Cardiac muscle cell (in vitro differentiated cells and primary cell): ENCODE measurements around the gene SCN3B. TPM values are rescaled to one million over a fixed set of nuclear protein-coding genes. Genes with fewer than 3 reads are reported as not detected.

Source experiments
- DNase-seq, 2 donors: peaks; one replicate each; pipeline versions ENCODE4 v3.0.0 to v3.0.0-alpha.2; 2010 to 2017; ENCODE audit warnings: low read depth in 1 of 2, low spot score in 1 of 2
- H3K27ac ChIP-seq: fragments of 200-600 bp; sonication (generic); 2 replicates; pipeline ENCODE4 v1.5.1; 2016
- H3K27me3 ChIP-seq: fragments of 200-600 bp; sonication (generic); 2 replicates; pipeline ENCODE4 v1.6.0; 2016; ENCODE audit warnings: control low read depth
- H3K36me3 ChIP-seq: fragments of 200-600 bp; sonication (generic); 2 replicates; pipeline ENCODE4 v1.5.1; 2016; ENCODE audit warnings: control low read depth
- H3K4me1 ChIP-seq: fragments of 200-600 bp; sonication (generic); 2 replicates; pipeline ENCODE4 v1.8.1; 2017; ENCODE audit warnings: low read depth, mild to moderate bottlenecking, mixed run types
- H3K4me3 ChIP-seq: fragments of 200-600 bp; sonication (generic); 2 replicates; pipeline ENCODE4 v1.5.1; 2016; ENCODE audit warnings: mild to moderate bottlenecking
- H3K9me3 ChIP-seq: fragments of 200-600 bp; sonication (generic); 2 replicates; pipeline ENCODE4 v1.5.1; 2017; ENCODE audit warnings: low read depth, mild to moderate bottlenecking, control low read depth
- polyA plus RNA-seq: library from polyadenylated mRNA; unstranded; fragments of >200 nt; fragmentation: Nextera tagmentation; extraction: Ambion mirVana; gene quantifications from 2 replicates; pipeline ENCODE4 v1.2.1, GENCODE V29; 2016
- total RNA-seq: library from RNA; depleted of rRNA; stranded (reverse); fragments of >200 nt; gene quantifications from 2 replicates; pipeline ENCODE4 v1.2.3, GENCODE V29; 2016
- TF ChIP-seq, protein P1 (sequence below): IDR thresholded peaks from 2 replicates; pipeline ENCODE4 v1.5.1; 2012; ENCODE audit warnings: low read depth, mild to moderate bottlenecking, low read length

The SCN3B gene, protein sequence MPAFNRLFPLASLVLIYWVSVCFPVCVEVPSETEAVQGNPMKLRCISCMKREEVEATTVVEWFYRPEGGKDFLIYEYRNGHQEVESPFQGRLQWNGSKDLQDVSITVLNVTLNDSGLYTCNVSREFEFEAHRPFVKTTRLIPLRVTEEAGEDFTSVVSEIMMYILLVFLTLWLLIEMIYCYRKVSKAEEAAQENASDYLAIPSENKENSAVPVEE
- total RNA-seq (0.12 and 0.46 TPM in 2 replicates), polyA plus RNA-seq (0.77 and 1.2 TPM in 2 replicates)

DNA sequence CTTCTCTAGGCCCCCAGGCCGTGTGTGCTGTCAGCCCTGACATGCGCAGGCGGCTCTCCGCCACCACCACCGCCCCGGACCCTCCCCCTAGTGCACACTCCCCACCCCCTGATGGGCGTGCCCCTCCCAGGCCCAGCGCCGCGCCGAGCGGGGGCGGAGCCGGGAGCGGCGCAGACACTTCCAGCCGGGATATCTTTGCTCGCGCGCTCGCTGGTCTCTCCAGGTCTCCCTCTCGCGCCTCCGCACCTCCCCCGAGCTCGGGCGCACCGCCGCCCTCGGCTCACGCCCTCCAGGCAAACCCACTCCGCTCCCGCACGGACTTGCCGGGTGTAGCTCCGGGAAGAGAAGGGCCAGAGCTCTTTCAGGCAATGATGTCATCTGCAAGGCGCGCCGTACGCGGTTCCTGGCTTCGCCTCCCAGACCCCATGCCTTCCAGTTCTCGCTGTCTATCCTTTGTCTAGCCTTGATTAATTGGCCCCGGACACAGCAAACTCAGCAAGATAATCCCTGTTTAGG lies at the start of gene SCN3B:
Gene SCN3B, minus strand, starts transcription at position 59 of the 516 bp plus-strand sequence. CDS start 823 bp downstream, outside the sequence.
- TF ChIP-seq, protein P1, sequence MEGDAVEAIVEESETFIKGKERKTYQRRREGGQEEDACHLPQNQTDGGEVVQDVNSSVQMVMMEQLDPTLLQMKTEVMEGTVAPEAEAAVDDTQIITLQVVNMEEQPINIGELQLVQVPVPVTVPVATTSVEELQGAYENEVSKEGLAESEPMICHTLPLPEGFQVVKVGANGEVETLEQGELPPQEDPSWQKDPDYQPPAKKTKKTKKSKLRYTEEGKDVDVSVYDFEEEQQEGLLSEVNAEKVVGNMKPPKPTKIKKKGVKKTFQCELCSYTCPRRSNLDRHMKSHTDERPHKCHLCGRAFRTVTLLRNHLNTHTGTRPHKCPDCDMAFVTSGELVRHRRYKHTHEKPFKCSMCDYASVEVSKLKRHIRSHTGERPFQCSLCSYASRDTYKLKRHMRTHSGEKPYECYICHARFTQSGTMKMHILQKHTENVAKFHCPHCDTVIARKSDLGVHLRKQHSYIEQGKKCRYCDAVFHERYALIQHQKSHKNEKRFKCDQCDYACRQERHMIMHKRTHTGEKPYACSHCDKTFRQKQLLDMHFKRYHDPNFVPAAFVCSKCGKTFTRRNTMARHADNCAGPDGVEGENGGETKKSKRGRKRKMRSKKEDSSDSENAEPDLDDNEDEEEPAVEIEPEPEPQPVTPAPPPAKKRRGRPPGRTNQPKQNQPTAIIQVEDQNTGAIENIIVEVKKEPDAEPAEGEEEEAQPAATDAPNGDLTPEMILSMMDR = no peak
- H3K36me3 ChIP-seq = no peaks in the 10 kb centered on the region
- DNase-seq = peak; percentile 71 to 90
- peak within 1 kb of the TSS; percentile 51 for H3K4me3 ChIP-seq
- no peaks in the 10 kb centered on the region for H3K4me1 ChIP-seq
- no peaks in the 10 kb centered on the region for H3K9me3 ChIP-seq
- peaks cover 40% of the 10 kb centered on the region for H3K27me3 ChIP-seq
- H3K27ac ChIP-seq = no peak within 1 kb of the TSS

DNA sequence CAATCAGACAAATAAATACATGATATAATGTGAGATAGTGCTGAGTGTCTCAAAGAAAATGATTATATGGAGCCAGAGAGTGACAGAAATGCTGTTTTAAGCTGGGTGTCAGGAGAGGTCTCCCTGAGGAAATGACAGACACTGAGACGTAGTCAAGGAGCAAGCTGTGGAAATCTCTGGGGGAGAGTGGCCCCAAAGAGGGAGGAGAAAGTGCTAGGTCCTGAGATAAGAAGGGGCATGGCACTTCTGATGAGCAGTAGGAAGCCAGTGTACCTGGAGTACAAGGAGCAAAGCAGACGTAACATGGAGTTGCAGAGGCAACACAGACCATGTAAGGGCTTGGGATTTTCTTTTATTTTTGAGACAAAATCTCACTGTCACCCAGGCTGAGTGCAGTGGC lies 48.3 kb upstream of the SCN3B start:
- TF ChIP-seq, protein P1 = no peak
- Histone ChIP-seq H3K9me3 (no peaks in the 10 kb centered on the region), H3K27ac (no peak overlapping the region)

GRCh38 chr11:123702139-123702538 lies 47.7 kb upstream of the SCN3B start:
- Histone ChIP-seq H3K27me3 (no peaks in the 10 kb centered on the region), H3K27ac (no peak overlapping the region), H3K36me3 (no peaks in the 10 kb centered on the region), H3K4me3 (no peak overlapping the region), H3K4me1 (peaks cover 5% of the 10 kb centered on the region), H3K9me3 (no peaks in the 10 kb centered on the region)
- DNase-seq = peak in 1 of 2 donors; percentile 33
- TF ChIP-seq, protein P1 = no peak

More for the DNA sequence above, 48.3 kb upstream of the SCN3B start:
- Histone ChIP-seq H3K27me3 (no peaks in the 10 kb centered on the region), H3K36me3 (no peaks in the 10 kb centered on the region), H3K4me1 (peaks cover 5% of the 10 kb centered on the region), H3K4me3 (no peak overlapping the region)
- no peak for DNase-seq

- Histone ChIP-seq H3K4me3 (no peak overlapping the region), H3K4me1 (peaks cover 5% of the 10 kb centered on the region), H3K36me3 (no peaks in the 10 kb centered on the region), H3K27me3 (no peaks in the 10 kb centered on the region), H3K9me3 (no peaks in the 10 kb centered on the region), H3K27ac (no peak overlapping the region)
- TF ChIP-seq, protein P1 = no peak
- DNase-seq = no peak
Measured at GRCh38 chr11:123700772-123701171, 46.3 kb upstream of the SCN3B start.

DNA sequence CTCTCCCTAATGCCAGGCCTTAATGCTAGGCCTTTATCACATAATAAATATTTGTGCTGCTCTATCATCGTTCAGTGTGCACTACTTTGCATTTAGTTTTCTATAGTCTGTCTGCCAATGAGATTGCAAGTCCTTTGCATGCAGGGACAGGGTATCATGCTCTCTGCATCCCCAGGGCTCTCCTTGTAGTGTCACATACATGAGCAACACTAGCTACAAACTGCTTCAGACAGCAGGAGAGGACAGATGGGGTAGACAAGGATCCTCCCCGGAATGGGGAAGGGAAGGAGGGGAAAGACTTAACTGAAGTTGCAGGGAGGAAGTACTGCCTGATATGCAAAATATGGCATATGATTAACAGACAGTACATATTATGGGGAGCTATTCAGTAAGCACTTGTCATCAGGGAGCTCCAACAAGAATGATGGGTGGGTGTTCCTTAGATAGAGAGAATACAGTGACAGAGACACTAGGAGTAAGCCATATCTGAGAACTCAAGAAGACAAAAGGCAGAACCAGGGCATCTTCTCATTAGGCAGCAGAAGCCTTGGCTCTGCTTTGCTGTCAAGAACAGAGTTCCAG lies 44.2 kb upstream of the SCN3B start:
- Histone ChIP-seq H3K4me1 (peaks cover 5% of the 10 kb centered on the region), H3K4me3 (no peak overlapping the region), H3K27me3 (no peaks in the 10 kb centered on the region), H3K36me3 (no peaks in the 10 kb centered on the region), H3K9me3 (no peaks in the 10 kb centered on the region), H3K27ac (no peak overlapping the region)
- no peak for DNase-seq
- TF ChIP-seq, protein P1 = no peak
